ENCODE data around the gene UQCC5. TPM values are rescaled to one million over a fixed set of nuclear protein-coding genes. Genes with fewer than 3 reads are reported as not detected.

The UQCC5 gene
- total RNA-seq, 1 donor from 2014 or later = 0.79 TPM

DNA sequence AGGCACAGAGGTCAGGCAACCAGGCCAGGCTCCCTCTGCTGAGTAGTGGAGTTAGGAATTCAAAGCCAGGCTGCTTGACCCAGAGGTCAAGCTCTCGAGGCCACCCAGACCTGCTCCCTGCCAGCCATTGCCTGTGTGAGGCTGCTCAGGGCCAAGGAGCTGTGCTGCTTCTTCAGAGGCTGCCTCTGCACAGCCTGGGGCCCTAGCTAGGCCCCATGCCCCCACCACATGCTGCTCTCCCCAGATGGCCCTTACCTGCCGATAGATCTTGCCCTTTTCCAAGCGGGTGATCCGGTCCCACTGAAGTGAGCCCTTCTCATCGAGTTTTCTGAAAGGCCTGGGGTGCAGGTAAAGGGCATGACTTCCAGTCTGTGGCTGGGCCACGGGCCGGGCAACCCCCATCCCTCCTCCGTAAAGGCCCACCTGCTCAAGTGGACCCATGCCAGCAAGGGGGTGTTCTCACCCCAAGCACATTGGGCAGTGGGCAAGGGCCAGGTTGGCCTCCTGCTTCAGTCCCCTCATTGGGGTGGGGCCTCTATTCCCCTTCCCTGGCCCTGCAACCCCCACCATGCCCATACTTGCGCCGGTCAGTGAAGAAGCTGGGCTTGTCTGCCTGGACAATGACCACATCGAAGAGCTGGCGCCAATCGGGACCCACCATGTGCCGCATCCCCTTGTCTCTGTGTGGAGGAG, 9.2 kb upstream of the UQCC5 start:
- Histone ChIP-seq H3K27me3 (ENCODE audit: control insufficient read depth, insufficient read depth, low read length) (no peaks in the 10 kb centered on the region), H3K4me3 (ENCODE audit: low read depth, low read length) (no peak overlapping the region), H3K36me3 (ENCODE audit: control insufficient read depth, insufficient read depth, low read length) (peaks cover 23% of the 10 kb centered on the region)
- DNase-seq (ENCODE audit: low read depth) = no peak
- TF ChIP-seq, protein P1, sequence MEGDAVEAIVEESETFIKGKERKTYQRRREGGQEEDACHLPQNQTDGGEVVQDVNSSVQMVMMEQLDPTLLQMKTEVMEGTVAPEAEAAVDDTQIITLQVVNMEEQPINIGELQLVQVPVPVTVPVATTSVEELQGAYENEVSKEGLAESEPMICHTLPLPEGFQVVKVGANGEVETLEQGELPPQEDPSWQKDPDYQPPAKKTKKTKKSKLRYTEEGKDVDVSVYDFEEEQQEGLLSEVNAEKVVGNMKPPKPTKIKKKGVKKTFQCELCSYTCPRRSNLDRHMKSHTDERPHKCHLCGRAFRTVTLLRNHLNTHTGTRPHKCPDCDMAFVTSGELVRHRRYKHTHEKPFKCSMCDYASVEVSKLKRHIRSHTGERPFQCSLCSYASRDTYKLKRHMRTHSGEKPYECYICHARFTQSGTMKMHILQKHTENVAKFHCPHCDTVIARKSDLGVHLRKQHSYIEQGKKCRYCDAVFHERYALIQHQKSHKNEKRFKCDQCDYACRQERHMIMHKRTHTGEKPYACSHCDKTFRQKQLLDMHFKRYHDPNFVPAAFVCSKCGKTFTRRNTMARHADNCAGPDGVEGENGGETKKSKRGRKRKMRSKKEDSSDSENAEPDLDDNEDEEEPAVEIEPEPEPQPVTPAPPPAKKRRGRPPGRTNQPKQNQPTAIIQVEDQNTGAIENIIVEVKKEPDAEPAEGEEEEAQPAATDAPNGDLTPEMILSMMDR (IDR thresholded peaks at IDR 0.05; ENCODE audit: insufficient read depth, low read length, severe bottlenecking) = no peak
- no peak for FAIRE-seq

DNA sequence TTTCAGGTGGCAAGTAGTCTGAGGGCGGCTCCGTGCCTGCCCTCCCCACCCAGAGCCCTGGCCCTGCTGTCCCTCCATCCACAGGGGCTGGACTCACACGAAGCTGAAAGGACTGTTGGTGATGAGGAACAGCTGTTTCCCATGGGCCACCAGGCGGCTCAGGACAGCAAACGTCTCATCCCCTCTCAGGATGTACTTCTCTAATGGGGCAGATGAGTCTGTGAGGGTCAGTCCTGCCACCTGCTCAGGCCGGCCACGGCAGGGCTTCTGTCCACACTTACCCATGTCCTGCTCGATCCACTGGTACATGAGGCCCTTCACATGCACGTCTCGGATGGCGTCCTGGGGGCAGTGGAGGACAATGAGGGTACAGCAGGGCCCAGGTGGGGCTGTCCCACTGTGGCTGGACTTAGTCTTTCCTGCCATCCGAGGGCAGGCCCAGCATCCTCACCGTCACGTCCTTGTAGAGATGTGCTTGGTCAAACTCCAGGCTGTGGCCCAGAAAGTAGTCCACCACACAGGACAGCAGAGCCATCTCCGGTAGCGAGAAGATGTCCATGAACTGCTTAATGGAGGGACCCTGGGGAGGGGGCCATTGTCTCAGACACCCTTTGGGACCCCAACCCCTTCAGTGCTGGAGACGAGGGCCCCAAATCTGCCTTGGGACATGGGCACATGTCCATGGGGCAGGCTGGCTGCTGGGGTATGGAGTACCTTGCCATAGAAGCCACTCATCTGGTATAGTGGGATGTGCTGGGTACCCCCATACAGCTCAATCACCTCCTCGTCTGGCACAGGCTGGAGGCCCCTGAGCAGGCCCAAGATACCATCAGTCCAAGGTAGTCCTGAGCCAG, 8.4 kb upstream of the UQCC5 start:
- TF ChIP-seq, protein P1 (IDR thresholded peaks at IDR 0.05; ENCODE audit: insufficient read depth, low read length, severe bottlenecking) = no peak
- Histone ChIP-seq H3K36me3 (ENCODE audit: control insufficient read depth, insufficient read depth, low read length) (peaks cover 23% of the 10 kb centered on the region), H3K27me3 (ENCODE audit: control insufficient read depth, insufficient read depth, low read length) (no peaks in the 10 kb centered on the region), H3K4me3 (ENCODE audit: low read depth, low read length) (no peak overlapping the region)
- no peak for FAIRE-seq
- DNase-seq (ENCODE audit: low read depth) = no peak

DNA sequence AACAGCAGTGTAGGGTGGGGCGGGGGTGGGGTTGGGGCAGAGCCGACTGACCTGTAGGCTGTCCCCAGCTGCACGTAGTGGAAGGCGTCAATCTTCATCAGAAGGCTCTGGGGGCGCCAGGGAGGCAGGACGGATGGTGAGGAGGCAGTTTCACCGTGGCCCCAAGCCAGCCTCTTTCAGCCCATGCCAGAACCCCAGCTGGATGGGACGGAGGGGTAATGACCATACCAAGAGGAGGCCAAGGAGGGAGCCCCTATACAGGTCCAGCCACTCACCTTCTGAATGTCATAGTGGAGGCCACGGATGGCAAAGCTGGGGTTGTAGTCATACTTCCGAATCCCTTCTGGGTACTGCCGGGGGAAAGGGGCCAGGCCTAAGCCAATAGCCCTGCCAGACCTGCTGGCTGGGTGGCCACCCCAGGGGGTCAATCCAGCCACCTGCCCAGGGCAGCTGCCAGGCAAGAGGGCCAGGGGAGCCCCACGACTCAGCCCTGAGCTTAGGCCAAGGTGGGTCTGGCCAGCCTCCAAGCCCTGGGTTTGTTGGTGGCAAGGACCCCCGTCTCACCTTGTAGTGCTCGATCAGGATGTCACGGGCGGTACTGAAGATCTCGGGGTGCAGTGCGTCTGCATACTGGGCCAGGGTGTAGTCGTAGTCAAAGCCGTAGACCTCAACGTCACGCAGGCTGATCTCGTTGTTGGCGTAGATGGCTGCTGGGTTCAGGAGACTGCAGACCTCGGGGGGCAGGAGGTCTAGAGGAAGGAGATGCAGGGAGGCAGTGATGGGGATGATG, 7.6 kb upstream of the UQCC5 start:
- DNase-seq (ENCODE audit: low read depth) = no peak
- peaks cover 22% of the 10 kb centered on the region for H3K36me3 ChIP-seq (ENCODE audit: control insufficient read depth, insufficient read depth, low read length)
- H3K4me3 ChIP-seq (ENCODE audit: low read depth, low read length) = no peak overlapping the region
- H3K27me3 ChIP-seq (ENCODE audit: control insufficient read depth, insufficient read depth, low read length) = no peaks in the 10 kb centered on the region
- TF ChIP-seq, protein P1 (IDR thresholded peaks at IDR 0.05; ENCODE audit: insufficient read depth, low read length, severe bottlenecking) = no peak
- FAIRE-seq = no peak

DNA sequence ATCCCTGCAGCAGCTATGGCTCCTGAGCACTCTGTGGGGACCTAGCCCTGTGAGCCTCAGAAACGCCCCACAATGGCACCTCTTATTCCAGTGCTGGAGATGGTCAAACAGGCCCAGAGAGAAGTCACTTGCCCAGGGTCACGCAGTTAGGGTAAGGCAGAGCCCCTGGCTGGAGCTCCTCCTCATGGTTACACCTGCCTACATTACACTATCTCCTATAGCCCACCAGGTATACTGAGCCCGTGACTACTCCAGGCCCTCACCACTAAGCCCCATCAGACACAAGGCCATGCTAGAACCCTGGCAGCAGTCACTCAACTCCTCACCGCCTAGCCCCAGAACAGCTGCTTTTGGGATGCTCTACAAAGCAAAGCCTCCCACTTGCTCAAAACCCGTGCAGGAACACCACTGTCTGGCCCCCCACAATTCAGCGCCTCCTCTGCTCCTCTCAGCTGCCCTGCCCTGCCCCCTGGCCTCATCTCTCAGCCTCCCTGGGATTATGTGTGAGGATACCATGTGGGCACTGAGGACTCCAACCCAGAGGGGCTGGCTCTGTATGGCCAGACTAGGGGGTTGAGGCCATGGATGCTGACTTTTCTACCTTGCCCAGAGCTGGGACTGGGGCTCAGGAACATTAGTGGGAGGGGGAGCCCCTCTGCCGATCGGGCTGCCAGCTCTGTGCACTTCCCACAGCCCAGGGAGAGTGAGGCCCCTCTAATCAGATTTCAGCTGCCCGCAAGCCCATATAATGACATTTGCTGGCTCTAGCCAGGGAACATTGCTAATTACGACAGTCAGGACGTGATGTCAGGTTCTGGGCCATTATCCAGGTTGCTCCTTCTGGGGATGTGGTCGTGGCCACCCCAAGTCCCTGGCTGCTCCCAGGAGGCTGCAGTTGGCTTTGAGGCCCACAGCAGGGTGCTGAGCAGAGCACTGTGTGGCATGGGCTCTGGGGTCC, 6.8 kb upstream of the UQCC5 start:
- DNase-seq (ENCODE audit: low read depth) = no peak

More for the DNA sequence above, 6.8 kb upstream of the UQCC5 start:
- Histone ChIP-seq H3K36me3 (ENCODE audit: control insufficient read depth, insufficient read depth, low read length) (peaks cover 18% of the 10 kb centered on the region), H3K27me3 (ENCODE audit: control insufficient read depth, insufficient read depth, low read length) (no peaks in the 10 kb centered on the region), H3K4me3 (ENCODE audit: low read depth, low read length) (no peak overlapping the region)
- FAIRE-seq = no peak
- TF ChIP-seq, protein P1 (IDR thresholded peaks at IDR 0.05; ENCODE audit: insufficient read depth, low read length, severe bottlenecking) = no peak
